ENCODE results near the gene DDX23. TPM values are rescaled to one million over a fixed set of nuclear protein-coding genes. Genes with fewer than 3 reads are reported as not detected.

Gene DDX23
- total RNA-seq, 1 donor: 64.3 TPM

DNA sequence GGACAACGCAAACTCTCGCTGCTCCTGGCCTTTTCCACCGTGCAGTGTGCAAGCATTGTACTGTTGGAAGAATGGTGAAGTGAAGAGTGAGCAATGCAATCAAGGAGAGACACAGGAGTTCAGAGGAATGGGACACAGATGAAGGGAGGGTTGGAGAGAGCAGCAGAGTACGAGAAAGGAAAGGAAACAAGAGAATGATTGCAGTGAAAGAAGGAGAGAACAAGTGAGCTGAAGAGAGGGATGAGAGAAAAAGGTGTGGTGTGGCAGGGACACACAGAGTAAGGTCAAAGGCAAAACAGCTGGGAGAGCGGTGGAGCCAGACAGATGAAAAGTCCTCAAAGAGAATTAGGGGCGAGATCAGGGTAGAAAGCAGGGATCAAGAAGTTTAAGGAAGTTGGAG is 20.7 kb downstream of the DDX23 start:
- no peak overlapping the region for H3K4me3 ChIP-seq (ENCODE audit: low read depth, low read length)
- TF ChIP-seq, protein P1, sequence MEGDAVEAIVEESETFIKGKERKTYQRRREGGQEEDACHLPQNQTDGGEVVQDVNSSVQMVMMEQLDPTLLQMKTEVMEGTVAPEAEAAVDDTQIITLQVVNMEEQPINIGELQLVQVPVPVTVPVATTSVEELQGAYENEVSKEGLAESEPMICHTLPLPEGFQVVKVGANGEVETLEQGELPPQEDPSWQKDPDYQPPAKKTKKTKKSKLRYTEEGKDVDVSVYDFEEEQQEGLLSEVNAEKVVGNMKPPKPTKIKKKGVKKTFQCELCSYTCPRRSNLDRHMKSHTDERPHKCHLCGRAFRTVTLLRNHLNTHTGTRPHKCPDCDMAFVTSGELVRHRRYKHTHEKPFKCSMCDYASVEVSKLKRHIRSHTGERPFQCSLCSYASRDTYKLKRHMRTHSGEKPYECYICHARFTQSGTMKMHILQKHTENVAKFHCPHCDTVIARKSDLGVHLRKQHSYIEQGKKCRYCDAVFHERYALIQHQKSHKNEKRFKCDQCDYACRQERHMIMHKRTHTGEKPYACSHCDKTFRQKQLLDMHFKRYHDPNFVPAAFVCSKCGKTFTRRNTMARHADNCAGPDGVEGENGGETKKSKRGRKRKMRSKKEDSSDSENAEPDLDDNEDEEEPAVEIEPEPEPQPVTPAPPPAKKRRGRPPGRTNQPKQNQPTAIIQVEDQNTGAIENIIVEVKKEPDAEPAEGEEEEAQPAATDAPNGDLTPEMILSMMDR (IDR thresholded peaks at IDR 0.05; ENCODE audit: insufficient read depth, low read depth, low read length): no peak

DNA sequence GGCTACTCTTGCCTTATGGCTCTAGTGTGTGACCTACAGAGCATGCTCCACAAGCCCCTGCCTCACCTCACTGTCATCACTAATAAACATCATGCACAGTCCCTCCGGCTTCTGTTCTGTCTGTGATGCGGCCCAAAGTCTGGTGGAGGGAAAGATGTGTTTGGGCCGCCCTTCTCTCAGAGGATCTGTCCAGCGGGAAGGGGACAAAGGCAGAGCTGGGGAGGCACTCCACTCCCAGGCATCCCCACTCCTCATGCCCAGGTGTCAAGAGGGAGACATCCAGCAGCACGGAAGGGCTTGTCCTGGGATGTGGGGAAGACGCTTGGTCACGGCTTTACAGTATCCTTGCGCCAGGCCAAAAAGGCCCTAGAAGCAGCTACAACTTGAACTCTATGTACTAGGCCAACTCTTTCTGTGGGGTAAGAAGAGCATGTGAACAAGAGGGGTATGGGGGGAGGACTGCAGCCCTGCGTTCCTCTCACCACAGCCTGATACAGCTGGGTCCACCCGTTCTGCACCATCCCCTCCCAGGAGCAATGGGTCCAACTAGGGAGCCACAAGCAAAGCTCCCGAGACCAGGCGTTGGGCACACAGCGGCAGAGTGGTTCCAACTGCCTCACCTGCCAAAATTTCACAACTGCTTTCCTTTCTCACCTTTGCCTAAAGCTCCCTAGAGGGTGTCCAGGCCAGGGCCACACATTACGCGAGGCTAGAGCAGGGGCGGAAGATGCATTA is 23.0 kb downstream of the DDX23 start:
- no peak overlapping the region for H3K4me3 ChIP-seq (ENCODE audit: low read depth, low read length)
- TF ChIP-seq, protein P1 (IDR thresholded peaks at IDR 0.05; ENCODE audit: insufficient read depth, low read depth, low read length): no peak

More for the DNA sequence above, 20.7 kb downstream of the DDX23 start:
- no peak for DNase-seq (ENCODE audit: low read depth)

DNA sequence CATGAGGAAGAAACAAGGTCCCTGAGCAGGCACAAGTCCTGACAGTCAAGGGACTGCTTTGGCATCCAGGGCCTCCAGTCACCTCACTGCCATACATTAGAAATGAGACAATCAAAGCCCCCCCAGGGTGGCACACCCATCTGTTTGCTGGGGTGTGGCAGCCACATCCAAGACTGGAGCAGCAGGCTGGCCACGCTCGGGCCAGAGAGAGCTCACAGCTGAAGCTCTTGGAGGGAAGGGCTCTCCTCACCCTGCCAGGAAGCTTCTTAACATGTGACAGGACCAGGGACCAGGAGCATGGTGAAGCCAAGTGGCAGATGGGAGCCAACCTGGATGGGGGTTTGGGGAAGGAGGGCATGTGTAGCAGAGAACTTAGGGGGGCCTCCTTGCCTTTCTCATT is 23.7 kb downstream of the DDX23 start:
- no peak overlapping the region for H3K4me3 ChIP-seq (ENCODE audit: low read depth, low read length)
- TF ChIP-seq, protein P1 (IDR thresholded peaks at IDR 0.05; ENCODE audit: insufficient read depth, low read depth, low read length): no peak
- no peak for DNase-seq (ENCODE audit: low read depth)

More for the DNA sequence above, 23.0 kb downstream of the DDX23 start:
- no peak for DNase-seq (ENCODE audit: low read depth)

DNA sequence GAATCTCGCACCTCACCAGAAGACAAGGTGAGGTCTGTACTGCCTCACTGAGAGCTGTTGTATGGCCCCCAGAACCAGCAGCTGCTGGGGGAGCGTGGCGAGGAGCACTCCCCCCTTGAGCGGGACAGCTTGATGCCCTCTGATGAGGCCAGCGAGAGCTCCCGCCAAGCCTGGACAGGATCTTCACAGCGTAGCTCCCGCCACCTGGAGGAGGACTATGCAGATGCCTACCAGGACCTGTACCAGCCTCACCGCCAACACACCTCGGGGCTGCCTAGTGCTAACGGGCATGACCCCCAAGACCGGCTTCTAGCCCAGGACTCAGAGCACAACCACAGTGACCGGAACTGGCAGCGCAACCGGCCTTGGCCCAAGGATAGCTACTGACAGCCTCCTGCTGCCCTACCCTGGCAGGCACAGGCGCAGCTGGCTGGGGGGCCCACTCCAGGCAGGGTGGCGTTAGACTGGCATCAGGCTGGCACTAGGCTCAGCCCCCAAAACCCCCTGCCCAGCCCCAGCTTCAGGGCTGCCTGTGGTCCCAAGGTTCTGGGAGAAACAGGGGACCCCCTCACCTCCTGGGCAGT is 24.4 kb downstream of the DDX23 start:
- TF ChIP-seq, protein P1 (IDR thresholded peaks at IDR 0.05; ENCODE audit: insufficient read depth, low read depth, low read length): no peak
- no peak for DNase-seq (ENCODE audit: low read depth)
- H3K4me3 ChIP-seq (ENCODE audit: low read depth, low read length): no peak overlapping the region

DNA sequence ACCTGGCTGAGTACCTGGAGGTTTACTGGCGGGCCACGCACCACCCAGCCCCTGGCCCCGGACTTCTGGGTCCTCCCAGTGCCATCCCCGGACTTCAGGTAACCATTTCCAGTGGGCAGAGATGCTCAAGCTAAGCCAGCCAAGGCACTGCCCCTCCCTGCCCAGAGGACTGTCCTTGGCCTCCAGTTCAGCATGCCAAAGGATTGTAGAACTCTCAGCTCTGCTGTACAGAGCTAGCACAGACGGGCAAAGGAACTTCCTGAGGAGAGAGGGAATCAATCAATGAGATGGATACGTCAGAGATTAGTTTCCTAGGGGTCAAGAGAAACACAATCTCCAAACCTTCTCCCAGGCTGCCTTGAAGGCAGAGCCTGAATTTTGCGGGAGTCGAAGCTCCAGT is 24.9 kb downstream of the DDX23 start:
- no peak for DNase-seq (ENCODE audit: low read depth)
- H3K4me3 ChIP-seq (ENCODE audit: low read depth, low read length): no peak overlapping the region
- TF ChIP-seq, protein P1 (IDR thresholded peaks at IDR 0.05; ENCODE audit: insufficient read depth, low read depth, low read length): no peak

DNA sequence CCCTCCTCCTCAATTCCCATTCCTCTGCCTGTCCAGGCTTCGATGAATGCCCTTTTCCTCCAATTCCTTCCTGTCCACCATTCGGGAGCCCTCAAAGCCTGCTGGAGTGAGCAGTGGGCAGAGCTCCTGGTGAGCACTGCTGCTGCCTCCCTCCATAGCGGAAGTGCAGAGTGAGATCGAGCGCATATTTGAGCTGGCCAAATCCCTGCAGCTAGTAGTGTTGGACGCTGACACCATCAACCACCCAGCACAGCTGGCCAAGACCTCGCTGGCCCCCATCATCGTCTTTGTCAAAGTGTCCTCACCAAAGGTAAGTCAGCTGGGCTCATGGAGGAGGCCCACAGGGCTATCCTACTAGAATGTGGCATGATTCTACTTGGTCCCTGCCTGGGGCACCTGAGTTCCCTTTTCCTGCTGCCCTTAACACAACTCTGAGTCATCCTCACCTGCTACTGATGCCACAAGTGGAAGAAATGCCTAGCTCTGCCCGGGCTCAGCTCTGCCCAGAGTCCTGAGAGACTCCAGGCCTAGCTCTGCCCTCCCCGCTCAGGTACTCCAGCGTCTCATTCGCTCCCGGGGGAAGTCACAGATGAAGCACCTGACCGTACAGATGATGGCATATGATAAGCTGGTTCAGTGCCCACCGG is 25.6 kb downstream of the DDX23 start:
- TF ChIP-seq, protein P1 (IDR thresholded peaks at IDR 0.05; ENCODE audit: insufficient read depth, low read depth, low read length): no peak
- no peak overlapping the region for H3K4me3 ChIP-seq (ENCODE audit: low read depth, low read length)
- no peak for DNase-seq (ENCODE audit: low read depth)

Measured in fibroblast of villous mesenchyme (primary cell).